ENCODE results near the gene FATE1.

FATE1 gene

DNA sequence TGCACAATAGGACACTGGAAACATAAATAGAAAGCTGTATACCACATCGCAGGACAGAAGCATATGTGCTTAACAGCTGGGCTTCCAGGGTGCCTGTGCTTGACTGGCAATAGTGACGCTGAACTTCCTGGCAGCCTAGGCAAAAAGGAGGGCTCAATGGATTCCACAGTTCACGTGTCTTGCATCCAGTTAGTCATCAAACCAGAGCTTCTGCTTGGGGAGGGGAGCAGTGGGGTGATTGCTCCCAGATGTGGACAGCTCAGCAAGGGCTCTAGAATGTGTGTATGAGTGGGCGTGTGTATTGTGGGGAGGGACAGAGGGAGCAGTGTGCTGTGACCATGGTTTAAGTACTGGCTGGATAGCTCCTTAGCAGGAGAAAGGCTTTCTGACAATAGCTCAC is 18.3 kb upstream of the FATE1 start:
- no peak for DNase-seq (ENCODE audit: low read depth in 1 of 2, low spot score in 1 of 2)
- TF ChIP-seq JUND (IDR thresholded peaks at IDR 0.05; ENCODE audit: low read depth) = no peak
- in situ Hi-C loops (cut with HindIII; ENCODE audit: low pct_unique_long_range_greater_than_20kb, low sequenced_read_pairs) = no loop called here

DNA sequence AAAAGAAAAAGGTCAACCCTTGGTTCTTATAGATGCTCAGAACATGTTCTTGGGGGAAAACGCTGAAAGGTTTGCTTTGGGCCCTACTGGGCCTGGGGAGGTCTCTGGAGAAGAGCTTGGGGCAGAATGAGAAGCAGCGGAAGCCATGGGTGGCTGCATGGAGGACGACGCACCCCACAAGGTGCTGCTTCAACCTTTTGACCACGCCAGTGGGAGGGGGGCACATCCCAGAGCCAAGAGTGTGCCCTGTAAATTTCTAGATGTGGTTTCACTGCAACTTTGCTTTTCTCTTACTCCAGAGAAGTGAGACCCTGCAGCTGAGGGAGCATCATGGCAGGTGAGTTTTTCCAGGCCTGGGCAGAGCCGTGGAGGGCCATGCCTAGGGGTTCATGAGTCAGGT is 17.4 kb upstream of the FATE1 start:
- in situ Hi-C loops (cut with HindIII; ENCODE audit: low pct_unique_long_range_greater_than_20kb, low sequenced_read_pairs) = no loop called here
- no peak for DNase-seq (ENCODE audit: low read depth in 1 of 2, low spot score in 1 of 2)
- no peak for TF ChIP-seq JUND (IDR thresholded peaks at IDR 0.05; ENCODE audit: low read depth)

DNA sequence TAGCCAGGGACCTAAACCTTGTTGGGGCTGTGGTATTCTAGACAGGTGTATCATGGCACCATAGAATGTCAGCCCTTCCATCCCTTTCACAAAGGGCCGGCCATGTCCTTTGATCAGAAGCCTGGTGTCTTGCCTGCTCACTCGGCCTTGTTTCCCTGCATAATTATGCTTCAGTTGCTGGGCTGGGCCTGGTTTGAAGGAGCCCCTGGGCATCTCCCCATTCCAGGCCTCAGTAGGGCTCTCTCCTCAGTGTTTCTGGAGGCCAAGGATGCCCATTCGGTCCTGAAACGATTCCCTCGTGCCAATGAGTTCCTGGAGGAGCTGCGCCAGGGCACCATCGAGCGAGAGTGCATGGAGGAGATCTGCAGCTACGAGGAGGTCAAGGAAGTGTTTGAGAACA is 16.1 kb upstream of the FATE1 start:
- in situ Hi-C loops (cut with HindIII; ENCODE audit: low pct_unique_long_range_greater_than_20kb, low sequenced_read_pairs) = no loop called here
- no peak for DNase-seq (ENCODE audit: low read depth in 1 of 2, low spot score in 1 of 2)
- TF ChIP-seq JUND (IDR thresholded peaks at IDR 0.05; ENCODE audit: low read depth) = no peak

DNA sequence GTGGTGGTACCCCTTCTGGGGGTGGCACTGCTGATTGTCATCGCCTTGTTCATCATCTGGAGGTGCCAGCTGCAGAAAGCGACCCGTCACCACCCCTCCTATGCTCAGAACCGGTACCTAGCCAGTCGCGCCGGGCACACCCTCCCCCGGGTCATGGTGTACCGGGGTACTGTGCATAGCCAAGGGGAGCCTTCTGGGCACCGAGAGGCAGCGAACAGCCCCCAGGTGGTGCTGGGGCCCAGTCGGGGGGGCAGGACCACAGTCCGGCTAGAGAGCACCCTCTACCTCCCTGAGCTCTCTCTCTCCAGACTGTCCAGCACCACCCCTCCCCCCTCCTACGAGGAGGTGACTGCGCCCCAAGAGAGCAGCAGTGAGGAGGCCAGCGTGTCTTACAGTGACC is 15.3 kb upstream of the FATE1 start:
- DNase-seq (ENCODE audit: low read depth in 1 of 2, low spot score in 1 of 2) = no peak
- in situ Hi-C loops (cut with HindIII; ENCODE audit: low pct_unique_long_range_greater_than_20kb, low sequenced_read_pairs) = no loop called here
- TF ChIP-seq JUND (IDR thresholded peaks at IDR 0.05; ENCODE audit: low read depth) = no peak

DNA sequence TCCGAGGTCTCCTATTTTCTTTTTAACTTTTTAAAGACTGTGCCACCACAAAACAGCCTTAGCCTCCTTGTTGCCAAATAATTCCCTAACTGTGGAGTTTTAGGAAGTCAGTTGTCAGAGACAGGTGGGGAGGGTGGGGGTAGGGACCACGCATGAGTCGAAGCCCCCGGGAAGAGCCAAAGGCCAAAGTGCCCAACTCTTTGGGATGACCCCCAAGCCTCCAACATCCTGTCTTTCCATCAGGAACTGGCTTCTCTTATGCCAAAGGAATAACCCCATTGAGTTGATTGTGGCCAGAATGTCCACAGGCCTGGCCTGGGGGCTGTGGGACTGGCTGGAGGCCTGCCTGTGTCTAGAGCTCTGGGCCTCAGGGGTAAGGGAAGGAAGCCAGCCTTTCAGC is 14.8 kb upstream of the FATE1 start:
- TF ChIP-seq JUND (IDR thresholded peaks at IDR 0.05; ENCODE audit: low read depth) = no peak
- no peak for DNase-seq (ENCODE audit: low read depth in 1 of 2, low spot score in 1 of 2)
- in situ Hi-C loops (cut with HindIII; ENCODE audit: low pct_unique_long_range_greater_than_20kb, low sequenced_read_pairs) = no loop called here

DNA sequence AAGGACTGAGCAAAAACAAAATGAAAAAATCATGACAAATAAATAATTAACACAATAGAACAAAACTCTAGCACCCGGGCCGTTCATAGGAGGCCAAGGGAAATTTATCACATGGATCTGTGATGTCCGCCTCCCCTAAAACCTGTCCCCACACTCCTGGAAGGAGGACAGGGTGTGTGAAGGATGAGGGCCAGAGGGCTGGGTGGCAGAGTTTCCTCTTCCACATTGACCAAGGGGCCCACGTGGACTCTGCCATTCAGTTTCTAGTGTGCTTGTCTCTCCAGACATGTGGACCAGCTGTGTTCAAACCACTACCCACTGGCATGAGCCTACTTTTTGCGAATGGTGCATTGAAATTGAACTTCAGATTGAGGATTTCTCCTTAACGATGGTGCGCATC is 14.3 kb upstream of the FATE1 start:
- no peak for TF ChIP-seq JUND (IDR thresholded peaks at IDR 0.05; ENCODE audit: low read depth)
- in situ Hi-C loops (cut with HindIII; ENCODE audit: low pct_unique_long_range_greater_than_20kb, low sequenced_read_pairs) = no loop called here
- DNase-seq (ENCODE audit: low read depth in 1 of 2, low spot score in 1 of 2) = no peak

DNA sequence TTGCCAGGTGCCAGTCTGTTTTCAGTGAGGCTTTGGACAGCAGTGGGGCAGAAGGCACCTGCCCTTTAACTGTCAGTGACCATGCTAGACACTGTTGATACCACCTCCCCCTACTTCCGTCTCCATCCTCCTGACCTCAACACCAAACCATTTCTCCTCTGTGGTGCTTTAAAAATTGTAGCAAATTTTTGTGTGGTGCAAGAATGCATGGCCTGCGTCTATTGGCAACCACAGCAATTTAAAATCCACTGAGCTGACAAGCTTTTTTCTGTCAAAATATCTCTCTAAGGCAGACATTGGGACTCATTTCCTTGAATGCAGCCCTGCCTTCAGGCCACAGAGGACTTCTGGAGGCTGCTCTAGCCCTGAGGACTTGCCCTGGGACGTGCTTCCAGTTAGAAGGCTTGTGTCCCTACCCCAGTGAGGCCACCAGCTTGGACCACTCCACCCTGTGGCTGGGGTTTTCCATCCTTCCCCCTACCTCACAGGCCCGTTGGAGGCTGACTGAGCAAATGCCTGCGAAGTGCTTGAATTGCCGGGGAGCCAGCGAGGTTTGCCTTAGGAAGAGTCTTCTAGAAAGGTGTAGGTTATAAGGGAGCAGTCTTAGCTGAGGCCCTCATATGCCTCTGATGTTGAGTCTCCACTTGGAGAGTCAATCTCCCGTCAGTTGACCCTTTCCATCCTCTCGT is 13.7 kb upstream of the FATE1 start:
- TF ChIP-seq JUND (IDR thresholded peaks at IDR 0.05; ENCODE audit: low read depth) = no peak
- in situ Hi-C loops (cut with HindIII; ENCODE audit: low pct_unique_long_range_greater_than_20kb, low sequenced_read_pairs) = no loop called here
- no peak for DNase-seq (ENCODE audit: low read depth in 1 of 2, low spot score in 1 of 2)

DNA sequence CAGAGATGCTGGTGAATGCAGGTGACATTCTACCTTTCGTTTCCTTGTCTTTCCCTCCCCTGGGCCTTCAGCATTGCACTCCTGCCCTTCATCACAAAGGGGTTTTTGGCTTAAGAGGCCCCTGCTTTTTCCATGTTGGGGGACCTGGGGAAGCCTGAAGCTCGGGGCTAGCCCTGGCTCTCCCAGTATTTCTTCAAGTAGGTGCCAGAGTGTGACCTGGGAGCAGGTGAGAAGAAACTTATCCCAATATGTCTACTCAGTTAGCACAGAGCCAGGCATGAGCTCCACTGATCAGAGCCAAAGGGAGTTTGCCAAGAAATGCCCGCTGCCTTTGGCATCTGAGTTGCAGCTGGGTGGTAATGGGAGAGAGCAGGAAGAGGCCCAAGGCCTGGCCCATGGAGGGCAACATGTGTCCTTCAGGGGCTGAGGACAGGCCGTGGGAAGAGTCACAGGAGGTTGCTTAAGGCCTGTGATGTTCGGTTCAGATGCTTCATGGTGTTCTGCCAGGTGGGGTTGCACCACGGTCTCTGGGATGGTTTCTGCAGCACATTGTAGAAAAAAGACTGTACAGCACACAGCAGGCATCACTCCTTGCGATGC is 13.0 kb upstream of the FATE1 start:
- no peak for TF ChIP-seq JUND (IDR thresholded peaks at IDR 0.05; ENCODE audit: low read depth)
- no peak for DNase-seq (ENCODE audit: low read depth in 1 of 2, low spot score in 1 of 2)
- in situ Hi-C loops (cut with HindIII; ENCODE audit: low pct_unique_long_range_greater_than_20kb, low sequenced_read_pairs) = no loop called here

DNA sequence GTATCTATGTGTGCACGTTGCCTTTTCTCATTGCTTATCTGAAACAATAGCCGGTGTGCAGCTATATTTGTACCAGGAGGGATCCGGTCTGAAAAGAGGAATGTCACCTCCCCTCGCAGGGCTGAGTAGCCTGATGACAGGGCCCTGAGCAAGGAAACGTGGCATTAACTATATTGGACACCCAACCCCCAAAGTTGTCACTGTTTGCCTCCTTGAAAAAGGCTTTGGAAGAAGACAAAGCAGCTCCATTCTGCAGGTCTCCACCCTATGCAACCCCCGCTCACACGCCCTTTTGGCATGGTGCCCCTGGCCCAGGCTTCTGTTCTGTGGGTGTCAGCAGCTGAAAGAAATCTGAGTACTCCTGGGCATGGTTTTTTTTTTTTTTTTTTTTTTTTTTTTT is 12.3 kb upstream of the FATE1 start:
- in situ Hi-C loops (cut with HindIII; ENCODE audit: low pct_unique_long_range_greater_than_20kb, low sequenced_read_pairs) = no loop called here
- TF ChIP-seq JUND (IDR thresholded peaks at IDR 0.05; ENCODE audit: low read depth) = no peak
- no peak for DNase-seq (ENCODE audit: low read depth in 1 of 2, low spot score in 1 of 2)

DNA sequence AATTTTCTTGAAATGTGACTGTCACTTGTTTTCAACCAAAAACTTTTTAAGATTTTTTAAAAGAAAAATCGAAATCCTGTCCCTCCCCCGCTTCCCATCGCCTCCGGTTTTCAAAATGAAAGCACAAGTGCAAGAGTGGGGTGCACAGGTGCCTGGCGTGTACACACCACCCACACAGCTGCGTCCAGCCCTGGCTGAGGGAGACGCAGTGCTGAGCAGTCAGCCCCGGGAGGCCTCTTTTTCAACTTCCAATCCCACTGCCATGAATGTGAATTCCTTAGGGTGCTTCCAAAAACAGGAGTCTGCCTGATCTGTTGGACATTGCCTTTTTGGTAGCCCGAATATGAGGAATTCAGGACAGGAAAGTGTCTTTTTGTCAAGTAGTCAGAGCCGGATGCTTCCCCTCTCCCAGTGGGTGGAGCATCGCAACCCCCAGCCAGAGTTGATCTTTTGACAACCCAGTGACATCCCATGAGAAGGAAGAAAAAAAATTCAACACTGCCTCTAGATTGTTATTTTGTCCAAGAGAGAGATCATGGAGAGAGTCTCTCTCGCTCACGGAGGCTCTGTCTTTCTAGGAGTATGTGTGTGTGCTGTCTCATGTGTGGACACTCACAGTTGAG is 11.7 kb upstream of the FATE1 start:
- in situ Hi-C loops (cut with HindIII; ENCODE audit: low pct_unique_long_range_greater_than_20kb, low sequenced_read_pairs) = no loop called here
- DNase-seq (ENCODE audit: low read depth in 1 of 2, low spot score in 1 of 2) = no peak
- no peak for TF ChIP-seq JUND (IDR thresholded peaks at IDR 0.05; ENCODE audit: low read depth)

DNA sequence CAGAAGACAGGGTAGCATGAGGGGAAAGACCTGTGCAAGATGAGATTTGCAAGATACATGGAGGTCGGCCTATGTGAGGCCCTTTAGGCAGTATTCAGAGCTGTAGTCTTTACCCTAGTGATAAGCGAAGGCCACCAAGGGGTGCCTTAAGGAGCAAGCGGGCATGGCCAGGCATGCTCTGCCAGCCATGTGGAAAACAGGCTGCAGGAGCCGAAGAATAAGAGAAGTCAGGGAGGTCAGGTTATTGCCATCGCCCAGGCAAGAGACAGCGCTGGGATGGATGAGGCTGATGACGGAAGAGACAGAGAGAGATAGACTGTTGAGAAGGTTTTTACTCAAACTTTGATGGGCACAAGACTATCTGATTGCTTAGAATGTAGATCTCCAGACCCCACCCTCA is 7.0 kb upstream of the FATE1 start:
- in situ Hi-C loops (cut with HindIII; ENCODE audit: low pct_unique_long_range_greater_than_20kb, low sequenced_read_pairs) = no loop called here
- TF ChIP-seq JUND (IDR thresholded peaks at IDR 0.05; ENCODE audit: low read depth) = no peak
- no peak for DNase-seq (ENCODE audit: low read depth in 1 of 2, low spot score in 1 of 2)

DNA sequence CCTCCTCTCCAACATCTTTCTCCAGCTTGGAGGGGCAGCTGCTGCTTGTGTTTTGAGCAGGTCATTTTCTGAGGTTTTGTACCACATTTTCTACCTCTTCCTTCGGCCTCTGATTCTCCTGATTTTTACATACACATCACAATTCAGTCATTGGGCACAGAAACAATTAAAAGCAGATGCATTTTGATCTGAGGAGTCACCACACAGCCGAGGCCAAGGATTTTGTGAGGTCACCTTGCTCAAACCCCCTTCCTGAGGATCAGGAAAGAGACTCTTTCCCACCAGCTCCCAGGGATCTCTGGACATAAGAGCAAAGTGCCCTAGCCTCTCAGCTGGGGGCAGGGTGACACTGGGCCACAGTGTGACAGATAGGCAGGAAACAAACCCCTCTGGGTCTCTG is 5.4 kb upstream of the FATE1 start:
- no peak for TF ChIP-seq JUND (IDR thresholded peaks at IDR 0.05; ENCODE audit: low read depth)
- DNase-seq (ENCODE audit: low read depth in 1 of 2, low spot score in 1 of 2) = no peak
- in situ Hi-C loops (cut with HindIII; ENCODE audit: low pct_unique_long_range_greater_than_20kb, low sequenced_read_pairs) = no loop called here

DNA sequence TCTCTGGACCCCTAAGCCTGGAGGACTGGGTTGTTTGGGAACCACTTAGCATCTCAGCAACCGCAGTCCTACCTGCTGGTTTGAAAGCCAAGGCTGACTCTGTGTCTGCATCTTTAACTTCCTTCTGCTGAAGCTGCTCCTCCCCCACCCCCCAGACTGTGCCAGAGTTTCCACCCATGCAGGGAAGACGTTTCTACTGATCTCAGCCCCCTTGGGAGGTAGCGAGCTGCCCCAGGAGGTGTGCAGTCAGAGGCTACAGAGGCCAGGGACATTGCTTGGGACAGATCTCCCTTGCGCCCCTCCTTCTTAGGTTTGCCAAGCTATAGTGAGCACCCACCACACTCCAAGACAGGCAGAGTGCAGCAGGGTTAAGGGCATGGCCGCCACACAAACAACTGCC is 4.7 kb upstream of the FATE1 start:
- DNase-seq (ENCODE audit: low read depth in 1 of 2, low spot score in 1 of 2) = no peak
- TF ChIP-seq JUND (IDR thresholded peaks at IDR 0.05; ENCODE audit: low read depth) = no peak
- in situ Hi-C loops (cut with HindIII; ENCODE audit: low pct_unique_long_range_greater_than_20kb, low sequenced_read_pairs) = no loop called here
